ENCODE results near the gene SNTA1.
A peak's percentile ranks its signal among the peaks of the same experiment; 100 is the strongest.

SNTA1 gene

GRCh38 chr20:33438481-33438880 is 5.1 kb downstream of the SNTA1 start:
- Histone ChIP-seq H3K18ac (ENCODE audit: low read depth in 1 of 2, low read length in 2 of 2) (no peak overlapping the region), H3K4me2 (ENCODE audit: low read length, poor library complexity, severe bottlenecking) (no peak overlapping the region), H3K14ac (ENCODE audit: low read length in 2 of 2) (no peak overlapping the region), H3K9ac (ENCODE audit: low read length) (no peak overlapping the region), H3K36me3 (ENCODE audit: control insufficient read depth in 1 of 2, insufficient read depth in 2 of 2, low read depth in 1 of 2, low read length in 2 of 2) (peaks cover 0 to 16% of the 10 kb centered on the region in 2 experiments), H3K4me1 (ENCODE audit: control insufficient read depth, insufficient read depth, low read depth, low read length) (peaks cover 14% of the 10 kb centered on the region), H2BK15ac (ENCODE audit: low read depth, poor library complexity, severe bottlenecking) (peak overlapping the region; percentile 80), H3K4me3 (ENCODE audit: insufficient read depth in 1 of 2, low read depth in 1 of 2, low read length in 2 of 2) (no peak overlapping the region), H2BK5ac (ENCODE audit: low read depth, low read length, poor library complexity, severe bottlenecking) (no peak overlapping the region), H3K79me1 (replicated peaks; ENCODE audit: low read length, poor library complexity, severe bottlenecking) (no peaks in the 10 kb centered on the region), H4K91ac (ENCODE audit: low read length) (no peak overlapping the region), H3K27ac (ENCODE audit: low read length, poor library complexity, severe bottlenecking) (no peak overlapping the region), H2AK5ac (ENCODE audit: low read length, severe bottlenecking) (peak overlapping the region; percentile 13), H3K27me3 (ENCODE audit: control insufficient read depth in 1 of 2, insufficient read depth in 1 of 2, low read length in 2 of 2) (no peaks in the 10 kb centered on the region), H2BK12ac (ENCODE audit: low read length in 2 of 2) (no peak overlapping the region), H3K4ac (ENCODE audit: low read depth in 1 of 2, low read length in 2 of 2) (peak overlapping the region in 1 of 2 experiments; percentile 80), H2AFZ (ENCODE audit: low read depth, low read length) (no peak overlapping the region), H3K9me3 (ENCODE audit: control insufficient read depth, low read length) (no peaks in the 10 kb centered on the region), H2BK120ac (ENCODE audit: low read depth, low read length) (no peak overlapping the region), H4K8ac (ENCODE audit: low read length) (peak overlapping the region; percentile 55), H3K23ac (ENCODE audit: low read length in 2 of 2) (peak overlapping the region in 1 of 2 experiments; percentile 41)
- 82% methylated on average over 2 of the region's 2 CpGs for WGBS
- no peak for DNase-seq

GRCh38 chr20:33437141-33437911 is 6.2 kb downstream of the SNTA1 start:
- no peak overlapping the region for H3K4me2 ChIP-seq (ENCODE audit: low read length, poor library complexity, severe bottlenecking)
- no peak overlapping the region for H2BK15ac ChIP-seq (ENCODE audit: low read depth, poor library complexity, severe bottlenecking)
- WGBS: 80% methylated on average over 11 of the region's 12 CpGs
- no peaks in the 10 kb centered on the region for H3K9me3 ChIP-seq (ENCODE audit: control insufficient read depth, low read length)
- H3K36me3 ChIP-seq (ENCODE audit: control insufficient read depth in 1 of 2, insufficient read depth in 2 of 2, low read depth in 1 of 2, low read length in 2 of 2): peaks cover 0 to 16% of the 10 kb centered on the region in 2 experiments
- peak overlapping the region; percentile 2 for H3K9ac ChIP-seq (ENCODE audit: low read length)
- no peaks in the 10 kb centered on the region for H3K27me3 ChIP-seq (ENCODE audit: control insufficient read depth in 1 of 2, insufficient read depth in 1 of 2, low read length in 2 of 2)
- no peak overlapping the region for H4K8ac ChIP-seq (ENCODE audit: low read length)
- peaks cover 8% of the 10 kb centered on the region for H3K4me1 ChIP-seq (ENCODE audit: control insufficient read depth, insufficient read depth, low read depth, low read length)
- H3K14ac ChIP-seq (ENCODE audit: low read length in 2 of 2): no peak overlapping the region
- H3K27ac ChIP-seq (ENCODE audit: low read length, poor library complexity, severe bottlenecking): peak overlapping the region; percentile 31
- H4K91ac ChIP-seq (ENCODE audit: low read length): peak overlapping the region; percentile 61
- H2AFZ ChIP-seq (ENCODE audit: low read depth, low read length): no peak overlapping the region
- no peak overlapping the region for H3K4me3 ChIP-seq (ENCODE audit: insufficient read depth in 1 of 2, low read depth in 1 of 2, low read length in 2 of 2)
- no peak overlapping the region for H2BK120ac ChIP-seq (ENCODE audit: low read depth, low read length)
- H3K18ac ChIP-seq (ENCODE audit: low read depth in 1 of 2, low read length in 2 of 2): no peak overlapping the region
- H3K4ac ChIP-seq (ENCODE audit: low read depth in 1 of 2, low read length in 2 of 2): peak overlapping the region in 1 of 2 experiments; percentile 61
- H3K79me1 ChIP-seq (replicated peaks; ENCODE audit: low read length, poor library complexity, severe bottlenecking): no peaks in the 10 kb centered on the region
- H3K23ac ChIP-seq (ENCODE audit: low read length in 2 of 2): no peak overlapping the region
- H2BK12ac ChIP-seq (ENCODE audit: low read length in 2 of 2): no peak overlapping the region
- peak; percentile 27 for DNase-seq
- no peak overlapping the region for H2BK5ac ChIP-seq (ENCODE audit: low read depth, low read length, poor library complexity, severe bottlenecking)
- H2AK5ac ChIP-seq (ENCODE audit: low read length, severe bottlenecking): peak overlapping the region; percentile 69

- Histone ChIP-seq H3K27ac (ENCODE audit: low read length, poor library complexity, severe bottlenecking) (no peak overlapping the region), H3K14ac (ENCODE audit: low read length in 2 of 2) (no peak overlapping the region), H4K8ac (ENCODE audit: low read length) (no peak overlapping the region), H2BK15ac (ENCODE audit: low read depth, poor library complexity, severe bottlenecking) (no peak overlapping the region), H3K9me3 (ENCODE audit: control insufficient read depth, low read length) (no peaks in the 10 kb centered on the region), H3K4me1 (ENCODE audit: control insufficient read depth, insufficient read depth, low read depth, low read length) (peaks cover 8% of the 10 kb centered on the region), H3K4me2 (ENCODE audit: low read length, poor library complexity, severe bottlenecking) (no peak overlapping the region), H4K91ac (ENCODE audit: low read length) (no peak overlapping the region), H2AFZ (ENCODE audit: low read depth, low read length) (no peak overlapping the region), H3K9ac (ENCODE audit: low read length) (no peak overlapping the region), H2BK12ac (ENCODE audit: low read length in 2 of 2) (no peak overlapping the region), H2BK120ac (ENCODE audit: low read depth, low read length) (no peak overlapping the region), H2BK5ac (ENCODE audit: low read depth, low read length, poor library complexity, severe bottlenecking) (no peak overlapping the region), H3K36me3 (ENCODE audit: control insufficient read depth in 1 of 2, insufficient read depth in 2 of 2, low read depth in 1 of 2, low read length in 2 of 2) (peaks cover 0 to 16% of the 10 kb centered on the region in 2 experiments), H3K18ac (ENCODE audit: low read depth in 1 of 2, low read length in 2 of 2) (no peak overlapping the region), H3K23ac (ENCODE audit: low read length in 2 of 2) (no peak overlapping the region), H3K79me1 (replicated peaks; ENCODE audit: low read length, poor library complexity, severe bottlenecking) (no peaks in the 10 kb centered on the region), H3K27me3 (ENCODE audit: control insufficient read depth in 1 of 2, insufficient read depth in 1 of 2, low read length in 2 of 2) (no peaks in the 10 kb centered on the region), H3K4ac (ENCODE audit: low read depth in 1 of 2, low read length in 2 of 2) (no peak overlapping the region), H2AK5ac (ENCODE audit: low read length, severe bottlenecking) (no peak overlapping the region), H3K4me3 (ENCODE audit: insufficient read depth in 1 of 2, low read depth in 1 of 2, low read length in 2 of 2) (no peak overlapping the region)
- no peak for DNase-seq
- 89% methylated on average over 5 of the region's 5 CpGs for WGBS
These were observed 9.1 kb downstream of the SNTA1 start for GRCh38 chr20:33434434-33434833.

DNA sequence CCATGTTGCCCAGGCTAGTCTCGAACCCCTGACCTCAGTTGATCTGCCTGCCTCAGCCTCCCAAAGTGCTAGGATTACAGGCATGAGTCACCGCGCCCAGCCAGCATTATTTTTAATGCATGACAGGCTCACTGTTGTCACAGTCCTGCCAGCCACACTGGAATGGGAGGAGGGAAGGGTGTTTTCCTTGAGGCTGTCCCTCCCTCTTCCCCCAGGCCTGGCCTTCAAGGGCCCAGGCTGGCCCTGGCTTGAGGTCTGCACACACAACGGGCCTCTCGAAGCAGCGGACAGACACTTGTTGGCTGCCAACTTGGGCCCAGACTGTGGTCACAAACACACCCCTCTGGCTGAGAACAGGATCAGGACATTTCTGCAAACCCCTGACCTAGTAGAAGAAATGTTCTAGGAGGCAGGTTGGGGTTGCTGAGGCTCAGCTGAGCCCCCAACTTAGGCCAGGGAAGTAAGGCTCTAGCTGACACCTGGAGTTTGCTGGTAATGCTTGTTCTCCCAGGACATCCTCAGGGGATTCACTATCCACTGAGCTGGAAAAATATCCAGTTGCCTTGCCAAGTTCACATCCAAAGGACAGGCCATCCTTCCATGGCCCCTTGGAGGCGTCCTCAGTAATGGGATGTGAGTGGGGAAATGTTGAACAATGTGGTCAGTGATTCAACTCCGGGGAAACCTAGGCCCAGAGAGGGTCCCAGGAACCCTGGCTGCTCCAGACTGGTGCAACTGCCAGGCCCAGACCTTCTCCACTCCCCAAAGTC is 9.9 kb downstream of the SNTA1 start:
- no peak overlapping the region for H2BK120ac ChIP-seq (ENCODE audit: low read depth, low read length)
- H3K27ac ChIP-seq (ENCODE audit: low read length, poor library complexity, severe bottlenecking): no peak overlapping the region
- peak overlapping the region; percentile 46 for H3K9ac ChIP-seq (ENCODE audit: low read length)
- no peak overlapping the region for H3K4ac ChIP-seq (ENCODE audit: low read depth in 1 of 2, low read length in 2 of 2)
- H3K18ac ChIP-seq (ENCODE audit: low read depth in 1 of 2, low read length in 2 of 2): peak overlapping the region in 1 of 2 experiments; percentile 19
- H3K79me1 ChIP-seq (replicated peaks; ENCODE audit: low read length, poor library complexity, severe bottlenecking): no peaks in the 10 kb centered on the region
- peaks cover 8% of the 10 kb centered on the region for H3K4me1 ChIP-seq (ENCODE audit: control insufficient read depth, insufficient read depth, low read depth, low read length)
- H3K23ac ChIP-seq (ENCODE audit: low read length in 2 of 2): no peak overlapping the region
- peak; percentile 28 for DNase-seq
- no peak overlapping the region for H2BK15ac ChIP-seq (ENCODE audit: low read depth, poor library complexity, severe bottlenecking)
- no peak overlapping the region for H2BK5ac ChIP-seq (ENCODE audit: low read depth, low read length, poor library complexity, severe bottlenecking)
- no peak overlapping the region for H3K4me2 ChIP-seq (ENCODE audit: low read length, poor library complexity, severe bottlenecking)
- H3K14ac ChIP-seq (ENCODE audit: low read length in 2 of 2): no peak overlapping the region
- H3K4me3 ChIP-seq (ENCODE audit: insufficient read depth in 1 of 2, low read depth in 1 of 2, low read length in 2 of 2): no peak overlapping the region
- 88% methylated on average over 8 of the region's 8 CpGs for WGBS
- H3K9me3 ChIP-seq (ENCODE audit: control insufficient read depth, low read length): no peaks in the 10 kb centered on the region
- H4K91ac ChIP-seq (ENCODE audit: low read length): no peak overlapping the region
- peaks cover 0 to 15% of the 10 kb centered on the region in 2 experiments for H3K36me3 ChIP-seq (ENCODE audit: control insufficient read depth in 1 of 2, insufficient read depth in 2 of 2, low read depth in 1 of 2, low read length in 2 of 2)
- H2AK5ac ChIP-seq (ENCODE audit: low read length, severe bottlenecking): no peak overlapping the region
- no peak overlapping the region for H2BK12ac ChIP-seq (ENCODE audit: low read length in 2 of 2)
- H3K27me3 ChIP-seq (ENCODE audit: control insufficient read depth in 1 of 2, insufficient read depth in 1 of 2, low read length in 2 of 2): no peaks in the 10 kb centered on the region
- H4K8ac ChIP-seq (ENCODE audit: low read length): peak overlapping the region; percentile 19
- no peak overlapping the region for H2AFZ ChIP-seq (ENCODE audit: low read depth, low read length)
